Liver (tissue), 3 donors: Measurements from ENCODE around the gene ARVCF.

ENCODE experiments used
- GABPA ChIP-seq, 2 donors: IDR thresholded peaks in 1 of 2; conservative IDR thresholded peaks in 1 of 2; 2 replicates each; pipeline ENCODE4 v1.6.1; 2016; ENCODE audit warnings: antibody characterized with exemption in 2 of 2, mild to moderate bottlenecking in 1 of 2, moderate library complexity in 1 of 2
- RAD21 ChIP-seq, 2 donors: IDR thresholded peaks; 2 replicates each; pipeline ENCODE4 v1.6.1; 2016; ENCODE audit warnings: antibody characterized with exemption in 2 of 2, mild to moderate bottlenecking in 2 of 2
- REST ChIP-seq: IDR thresholded peaks from 2 replicates; pipeline ENCODE4 v1.6.1; 2016; ENCODE audit warnings: antibody characterized with exemption, mild to moderate bottlenecking
- RXRA ChIP-seq, 2 donors: IDR thresholded peaks; 2 replicates each; pipeline ENCODE4 v1.6.1; 2017 to 2018; ENCODE audit warnings: antibody characterized with exemption in 2 of 2, mild to moderate bottlenecking in 1 of 2
- SP1 ChIP-seq: IDR thresholded peaks from 2 replicates; pipeline ENCODE4 v1.6.1; 2018; ENCODE audit warnings: antibody characterized with exemption, mild to moderate bottlenecking
- TAF1 ChIP-seq: conservative IDR thresholded peaks from 2 replicates; pipeline ENCODE4 v1.6.1; 2016; ENCODE audit warnings: antibody characterized with exemption, mild to moderate bottlenecking
- TF ChIP-seq, protein P1 (sequence below): fragments of 150-350 bp; IDR thresholded peaks from 2 replicates; pipeline ENCODE4 v1.5.1; 2017; ENCODE audit warnings: improper control_type of control experiment, low read depth, low read length; ENCODE audit not compliant: missing input control
- TF ChIP-seq, protein P2 (sequence below): IDR thresholded peaks from 2 replicates; pipeline ENCODE4 v1.6.1; 2016; ENCODE audit warnings: antibody characterized with exemption
- TF ChIP-seq, protein P3 (sequence below): IDR thresholded peaks from 2 replicates; pipeline ENCODE4 v1.6.1; 2016; ENCODE audit warnings: antibody characterized with exemption
- donor health status: healthy.
- donor health status: healthy.

GRCh38 chr22:20001082-20001638 is 15.5 kb downstream of the ARVCF start:
- TF ChIP-seq, protein P1, sequence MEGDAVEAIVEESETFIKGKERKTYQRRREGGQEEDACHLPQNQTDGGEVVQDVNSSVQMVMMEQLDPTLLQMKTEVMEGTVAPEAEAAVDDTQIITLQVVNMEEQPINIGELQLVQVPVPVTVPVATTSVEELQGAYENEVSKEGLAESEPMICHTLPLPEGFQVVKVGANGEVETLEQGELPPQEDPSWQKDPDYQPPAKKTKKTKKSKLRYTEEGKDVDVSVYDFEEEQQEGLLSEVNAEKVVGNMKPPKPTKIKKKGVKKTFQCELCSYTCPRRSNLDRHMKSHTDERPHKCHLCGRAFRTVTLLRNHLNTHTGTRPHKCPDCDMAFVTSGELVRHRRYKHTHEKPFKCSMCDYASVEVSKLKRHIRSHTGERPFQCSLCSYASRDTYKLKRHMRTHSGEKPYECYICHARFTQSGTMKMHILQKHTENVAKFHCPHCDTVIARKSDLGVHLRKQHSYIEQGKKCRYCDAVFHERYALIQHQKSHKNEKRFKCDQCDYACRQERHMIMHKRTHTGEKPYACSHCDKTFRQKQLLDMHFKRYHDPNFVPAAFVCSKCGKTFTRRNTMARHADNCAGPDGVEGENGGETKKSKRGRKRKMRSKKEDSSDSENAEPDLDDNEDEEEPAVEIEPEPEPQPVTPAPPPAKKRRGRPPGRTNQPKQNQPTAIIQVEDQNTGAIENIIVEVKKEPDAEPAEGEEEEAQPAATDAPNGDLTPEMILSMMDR = no peak
- TF ChIP-seq REST (no peak), TAF1 (no peak), RXRA (IDR thresholded peaks at IDR 0.05) (no peak), GABPA (IDR thresholded peaks at IDR 0.05 in 1 of 2, conservative IDR thresholded peaks at IDR 0.05 in 1 of 2) (no peak), RAD21 (IDR thresholded peaks at IDR 0.05) (no peak), SP1 (no peak)
- TF ChIP-seq, protein P2, sequence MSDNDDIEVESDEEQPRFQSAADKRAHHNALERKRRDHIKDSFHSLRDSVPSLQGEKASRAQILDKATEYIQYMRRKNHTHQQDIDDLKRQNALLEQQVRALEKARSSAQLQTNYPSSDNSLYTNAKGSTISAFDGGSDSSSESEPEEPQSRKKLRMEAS = no peak
- TF ChIP-seq, protein P3, sequence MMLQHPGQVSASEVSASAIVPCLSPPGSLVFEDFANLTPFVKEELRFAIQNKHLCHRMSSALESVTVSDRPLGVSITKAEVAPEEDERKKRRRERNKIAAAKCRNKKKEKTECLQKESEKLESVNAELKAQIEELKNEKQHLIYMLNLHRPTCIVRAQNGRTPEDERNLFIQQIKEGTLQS = no peak
